Measurements from ENCODE around the gene ECM2.
A peak's percentile ranks its signal among the peaks of the same experiment; 100 is the strongest.

ECM2 gene

GRCh38 chr9:92493749-92494387 is 41.9 kb downstream of the ECM2 start:
- Histone ChIP-seq H3K4me1 (ENCODE audit: control extremely low read depth in 1 of 4, control insufficient read depth in 4 of 4, insufficient read depth in 4 of 4, low read length in 3 of 4) (peaks cover 0 to 9% (median 1%) of the 10 kb centered on the region in 4 experiments), H3K9me3 (ENCODE audit: control extremely low read depth in 1 of 5, control insufficient read depth in 4 of 5, insufficient read depth in 2 of 5, low read depth in 1 of 5, low read length in 4 of 5) (no peaks in the 10 kb centered on the region), H3K36me3 (ENCODE audit: control insufficient read depth in 4 of 4, insufficient read depth in 4 of 4, low read length in 3 of 4) (peaks cover 0 to 2% (median 0%) of the 10 kb centered on the region in 4 experiments), H3K4me3 (ENCODE audit: control insufficient read depth in 1 of 7, extremely low read depth in 1 of 7, insufficient read depth in 4 of 7, low read depth in 2 of 7, low read length in 6 of 7) (no peak overlapping the region), H3K27me3 (replicated peaks in 2 of 5; ENCODE audit: control insufficient read depth in 4 of 5, insufficient read depth in 5 of 5, low read length in 4 of 5) (no peaks in the 10 kb centered on the region), H3K27ac (ENCODE audit: insufficient read depth in 1 of 2, low read depth in 1 of 2, low read length in 2 of 2, poor library complexity in 1 of 2, severe bottlenecking in 2 of 2) (no peak overlapping the region)
- ChIA-PET POLR2A (no interaction called here), CTCF (interaction anchor here (1.2 to 1.3 kb wide), 2 partner anchors 11 to 15 kb away, joined by 3 to 4 read pairs; no protein-coding TSS in a partner anchor)
- WGBS (ENCODE audit: insufficient coverage), result 96% methylated on average over 8 of the region's 9 CpGs
- DNase-seq, result no peak

- no peak overlapping the region for H3K27ac ChIP-seq (ENCODE audit: insufficient read depth in 1 of 2, low read depth in 1 of 2, low read length in 2 of 2, poor library complexity in 1 of 2, severe bottlenecking in 2 of 2)
- H3K4me1 ChIP-seq (ENCODE audit: control extremely low read depth in 1 of 4, control insufficient read depth in 4 of 4, insufficient read depth in 4 of 4, low read length in 3 of 4), result peaks cover 0 to 9% (median 1%) of the 10 kb centered on the region in 4 experiments
- ChIA-PET POLR2A (no interaction called here), CTCF (no interaction called here)
- peaks cover 0 to 2% (median 0%) of the 10 kb centered on the region in 4 experiments for H3K36me3 ChIP-seq (ENCODE audit: control insufficient read depth in 4 of 4, insufficient read depth in 4 of 4, low read length in 3 of 4)
- H3K9me3 ChIP-seq (ENCODE audit: control extremely low read depth in 1 of 5, control insufficient read depth in 4 of 5, insufficient read depth in 2 of 5, low read depth in 1 of 5, low read length in 4 of 5), result no peaks in the 10 kb centered on the region
- WGBS (ENCODE audit: insufficient coverage), result 97% methylated on average over 3 of the region's 3 CpGs
- DNase-seq, result peak in 1 of 3 donors; percentile 1
- no peaks in the 10 kb centered on the region for H3K27me3 ChIP-seq (replicated peaks in 2 of 5; ENCODE audit: control insufficient read depth in 4 of 5, insufficient read depth in 5 of 5, low read length in 4 of 5)
- no peak overlapping the region for H3K4me3 ChIP-seq (ENCODE audit: control insufficient read depth in 1 of 7, extremely low read depth in 1 of 7, insufficient read depth in 4 of 7, low read depth in 2 of 7, low read length in 6 of 7)
Measured at GRCh38 chr9:92492781-92493401, 42.9 kb downstream of the ECM2 start.

- no peak for DNase-seq
- Histone ChIP-seq H3K27ac (ENCODE audit: insufficient read depth in 1 of 2, low read depth in 1 of 2, low read length in 2 of 2, poor library complexity in 1 of 2, severe bottlenecking in 2 of 2) (no peak overlapping the region), H3K4me1 (ENCODE audit: control extremely low read depth in 1 of 4, control insufficient read depth in 4 of 4, insufficient read depth in 4 of 4, low read length in 3 of 4) (peaks cover 0 to 15% (median 3%) of the 10 kb centered on the region in 4 experiments), H3K9me3 (ENCODE audit: control extremely low read depth in 1 of 5, control insufficient read depth in 4 of 5, insufficient read depth in 2 of 5, low read depth in 1 of 5, low read length in 4 of 5) (no peaks in the 10 kb centered on the region), H3K4me3 (ENCODE audit: control insufficient read depth in 1 of 7, extremely low read depth in 1 of 7, insufficient read depth in 4 of 7, low read depth in 2 of 7, low read length in 6 of 7) (no peak overlapping the region), H3K27me3 (replicated peaks in 2 of 5; ENCODE audit: control insufficient read depth in 4 of 5, insufficient read depth in 5 of 5, low read length in 4 of 5) (no peaks in the 10 kb centered on the region), H3K36me3 (ENCODE audit: control insufficient read depth in 4 of 4, insufficient read depth in 4 of 4, low read length in 3 of 4) (peaks cover 0 to 2% (median 0%) of the 10 kb centered on the region in 4 experiments)
- 100% methylated on average over 2 of the region's 4 CpGs for WGBS (ENCODE audit: insufficient coverage)
- POLR2A ChIA-PET, result no interaction called here
- CTCF ChIA-PET, result no interaction called here
Measured at GRCh38 chr9:92488681-92489550, 46.9 kb downstream of the ECM2 start.

GRCh38 chr9:92486371-92486770 is 49.4 kb downstream of the ECM2 start:
- H3K27ac ChIP-seq (ENCODE audit: insufficient read depth in 1 of 2, low read depth in 1 of 2, low read length in 2 of 2, poor library complexity in 1 of 2, severe bottlenecking in 2 of 2), result peak overlapping the region in 1 of 2 experiments; percentile 20
- CTCF ChIA-PET, result interaction anchor here (1.5 to 2.4 kb wide), 2 partner anchors 14 to 17 kb away, joined by 4 to 6 read pairs; no protein-coding TSS in a partner anchor
- DNase-seq, result peak in 2 of 3 donors; percentile 27 to 39
- 0% methylated on average over 1 of the region's 3 CpGs for WGBS (ENCODE audit: insufficient coverage)
- H3K9me3 ChIP-seq (ENCODE audit: control extremely low read depth in 1 of 5, control insufficient read depth in 4 of 5, insufficient read depth in 2 of 5, low read depth in 1 of 5, low read length in 4 of 5), result no peaks in the 10 kb centered on the region
- H3K27me3 ChIP-seq (replicated peaks in 2 of 5; ENCODE audit: control insufficient read depth in 4 of 5, insufficient read depth in 5 of 5, low read length in 4 of 5), result no peaks in the 10 kb centered on the region
- POLR2A ChIA-PET, result interaction anchor here (0.6 kb wide), 1 partner anchor 138 kb away, joined by 3 read pairs; no protein-coding TSS in a partner anchor
- peaks cover 0 to 15% (median 3%) of the 10 kb centered on the region in 4 experiments for H3K4me1 ChIP-seq (ENCODE audit: control extremely low read depth in 1 of 4, control insufficient read depth in 4 of 4, insufficient read depth in 4 of 4, low read length in 3 of 4)
- no peak overlapping the region for H3K4me3 ChIP-seq (ENCODE audit: control insufficient read depth in 1 of 7, extremely low read depth in 1 of 7, insufficient read depth in 4 of 7, low read depth in 2 of 7, low read length in 6 of 7)
- no peaks in the 10 kb centered on the region for H3K36me3 ChIP-seq (ENCODE audit: control insufficient read depth in 4 of 4, insufficient read depth in 4 of 4, low read length in 3 of 4)

- H3K4me3 ChIP-seq (ENCODE audit: control insufficient read depth in 1 of 7, extremely low read depth in 1 of 7, insufficient read depth in 4 of 7, low read depth in 2 of 7, low read length in 6 of 7), result no peak overlapping the region
- peaks cover 0 to 14% (median 1%) of the 10 kb centered on the region in 4 experiments for H3K4me1 ChIP-seq (ENCODE audit: control extremely low read depth in 1 of 4, control insufficient read depth in 4 of 4, insufficient read depth in 4 of 4, low read length in 3 of 4)
- H3K36me3 ChIP-seq (ENCODE audit: control insufficient read depth in 4 of 4, insufficient read depth in 4 of 4, low read length in 3 of 4), result no peaks in the 10 kb centered on the region
- CTCF ChIA-PET, result no interaction called here
- no peak overlapping the region for H3K27ac ChIP-seq (ENCODE audit: insufficient read depth in 1 of 2, low read depth in 1 of 2, low read length in 2 of 2, poor library complexity in 1 of 2, severe bottlenecking in 2 of 2)
- H3K9me3 ChIP-seq (ENCODE audit: control extremely low read depth in 1 of 5, control insufficient read depth in 4 of 5, insufficient read depth in 2 of 5, low read depth in 1 of 5, low read length in 4 of 5), result no peaks in the 10 kb centered on the region
- DNase-seq, result no peak
- WGBS (ENCODE audit: insufficient coverage), result 100% methylated on average over 2 of the region's 3 CpGs
- POLR2A ChIA-PET, result no interaction called here
- no peaks in the 10 kb centered on the region for H3K27me3 ChIP-seq (replicated peaks in 2 of 5; ENCODE audit: control insufficient read depth in 4 of 5, insufficient read depth in 5 of 5, low read length in 4 of 5)
Measured at GRCh38 chr9:92484563-92484962, 51.2 kb downstream of the ECM2 start.

- WGBS (ENCODE audit: insufficient coverage), result 100% methylated on average over 2 of the region's 5 CpGs
- H3K27ac ChIP-seq (ENCODE audit: insufficient read depth in 1 of 2, low read depth in 1 of 2, low read length in 2 of 2, poor library complexity in 1 of 2, severe bottlenecking in 2 of 2), result no peak overlapping the region
- CTCF ChIA-PET, result interaction anchor here (1.1 kb wide), 1 partner anchor 141 kb away, joined by 3 read pairs; no protein-coding TSS in a partner anchor
- H3K36me3 ChIP-seq (ENCODE audit: control insufficient read depth in 4 of 4, insufficient read depth in 4 of 4, low read length in 3 of 4), result no peaks in the 10 kb centered on the region
- DNase-seq, result no peak
- H3K4me1 ChIP-seq (ENCODE audit: control extremely low read depth in 1 of 4, control insufficient read depth in 4 of 4, insufficient read depth in 4 of 4, low read length in 3 of 4), result peaks cover 0 to 11% (median 1%) of the 10 kb centered on the region in 4 experiments
- no peaks in the 10 kb centered on the region for H3K27me3 ChIP-seq (replicated peaks in 2 of 5; ENCODE audit: control insufficient read depth in 4 of 5, insufficient read depth in 5 of 5, low read length in 4 of 5)
- H3K9me3 ChIP-seq (ENCODE audit: control extremely low read depth in 1 of 5, control insufficient read depth in 4 of 5, insufficient read depth in 2 of 5, low read depth in 1 of 5, low read length in 4 of 5), result no peaks in the 10 kb centered on the region
- H3K4me3 ChIP-seq (ENCODE audit: control insufficient read depth in 1 of 7, extremely low read depth in 1 of 7, insufficient read depth in 4 of 7, low read depth in 2 of 7, low read length in 6 of 7), result no peak overlapping the region
- POLR2A ChIA-PET, result no interaction called here
Measured at GRCh38 chr9:92483627-92484545, 51.9 kb downstream of the ECM2 start.

Measured in common myeloid progenitor, CD34-positive (primary cell).